ENCODE data around the gene SH3TC1.

Gene SH3TC1

DNA sequence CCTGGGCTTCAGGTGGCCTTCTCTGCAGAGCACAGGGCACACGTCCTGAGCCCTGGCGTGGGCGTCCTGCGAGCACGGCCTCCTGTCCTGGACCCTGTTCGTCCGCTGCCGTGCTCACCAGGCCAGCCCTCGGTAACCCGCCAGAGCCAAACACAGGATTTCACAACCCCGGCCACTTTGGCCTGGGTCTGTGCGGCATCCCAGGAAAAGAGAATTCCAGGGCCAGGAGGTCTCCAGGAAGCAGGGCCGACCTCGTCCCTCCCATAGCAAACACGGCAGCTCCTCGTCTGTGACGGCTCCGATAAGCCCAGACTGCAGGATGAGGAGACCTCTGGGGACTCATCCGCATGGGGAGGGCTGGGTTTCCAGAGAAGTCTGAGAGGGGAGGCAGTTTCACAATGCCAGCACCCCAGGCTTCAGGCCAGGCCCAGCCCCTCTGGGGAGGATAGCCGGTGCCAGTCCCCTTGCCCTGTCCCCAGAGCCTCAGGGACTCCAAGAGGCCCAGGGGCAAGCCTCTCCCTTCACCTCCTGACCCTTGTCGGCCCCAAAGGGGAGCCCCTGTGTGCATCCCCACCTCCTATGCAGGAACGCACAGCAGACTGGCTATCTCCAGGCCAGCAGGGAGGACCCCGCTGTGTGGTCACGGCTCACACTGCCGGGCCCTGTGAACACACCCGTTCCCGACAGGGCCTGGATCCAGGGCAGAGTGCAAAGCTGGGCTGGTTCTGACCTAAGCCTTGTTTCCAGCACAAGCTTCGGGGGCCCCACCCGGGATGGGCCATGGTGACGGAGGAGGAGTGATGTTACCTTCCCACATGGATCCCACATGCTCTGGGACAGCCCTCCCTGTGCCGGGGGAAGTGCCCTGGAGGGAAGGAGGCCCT lies 48.2 kb downstream of the SH3TC1 start:
- no peak for DNase-seq

DNA sequence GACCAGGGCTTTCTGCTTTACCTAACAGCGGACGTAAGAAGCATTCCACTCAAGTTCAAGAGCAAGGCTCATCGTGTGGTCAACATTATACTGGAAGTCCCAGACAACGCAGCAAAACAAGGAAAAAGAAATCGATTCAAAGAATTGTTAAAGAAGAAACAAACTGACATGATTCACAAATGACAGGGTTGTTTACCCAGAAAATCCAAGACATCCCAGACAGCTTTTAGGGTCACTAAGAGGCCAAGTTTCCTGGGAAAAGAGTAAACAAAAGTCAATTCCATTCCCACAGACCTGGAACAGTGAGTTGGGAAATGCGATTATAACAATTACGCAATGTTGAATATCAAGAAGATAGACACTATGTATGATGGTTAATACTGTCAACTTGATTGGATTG lies 49.0 kb downstream of the SH3TC1 start:
- DNase-seq = no peak

DNA sequence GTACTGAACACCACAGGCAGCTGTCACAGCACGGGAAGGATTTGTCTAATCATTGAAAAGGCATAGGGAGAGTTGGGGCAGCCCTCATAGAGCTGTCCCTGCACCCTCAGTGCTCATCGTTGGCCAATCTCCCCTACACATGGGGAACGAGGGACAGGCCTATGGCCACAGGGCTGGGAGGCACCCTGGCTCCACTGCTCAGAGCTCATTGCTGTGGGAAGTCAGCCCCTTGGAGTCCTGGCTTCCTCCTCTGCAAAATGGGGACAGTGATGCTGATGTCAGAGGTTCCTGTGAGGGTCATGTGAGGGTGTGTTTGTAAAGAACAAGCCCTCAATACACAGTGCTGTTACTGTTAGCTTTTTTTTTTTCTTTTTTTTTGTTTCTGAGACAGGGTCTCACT lies 51.1 kb downstream of the SH3TC1 start:
- no peak for DNase-seq

DNA sequence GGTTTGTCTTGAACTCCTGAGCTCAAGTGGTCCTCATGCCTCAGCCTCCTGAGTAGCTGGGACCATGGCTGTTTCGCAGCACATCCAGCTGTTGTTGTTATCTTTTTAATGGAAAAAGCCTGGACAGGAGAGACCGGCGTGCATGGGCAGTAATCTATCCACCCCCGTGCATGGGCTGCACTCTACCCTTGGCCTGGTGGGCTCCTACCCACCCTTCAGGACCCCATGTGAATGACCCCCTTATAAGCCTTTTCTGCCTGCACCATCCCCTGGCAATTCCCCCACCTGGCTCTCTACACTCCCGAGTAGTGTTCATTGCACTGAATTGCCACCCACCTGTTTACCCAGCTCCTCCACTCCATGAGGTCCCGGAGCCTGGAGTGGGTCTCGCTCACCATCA lies 51.5 kb downstream of the SH3TC1 start:
- no peak for DNase-seq

DNA sequence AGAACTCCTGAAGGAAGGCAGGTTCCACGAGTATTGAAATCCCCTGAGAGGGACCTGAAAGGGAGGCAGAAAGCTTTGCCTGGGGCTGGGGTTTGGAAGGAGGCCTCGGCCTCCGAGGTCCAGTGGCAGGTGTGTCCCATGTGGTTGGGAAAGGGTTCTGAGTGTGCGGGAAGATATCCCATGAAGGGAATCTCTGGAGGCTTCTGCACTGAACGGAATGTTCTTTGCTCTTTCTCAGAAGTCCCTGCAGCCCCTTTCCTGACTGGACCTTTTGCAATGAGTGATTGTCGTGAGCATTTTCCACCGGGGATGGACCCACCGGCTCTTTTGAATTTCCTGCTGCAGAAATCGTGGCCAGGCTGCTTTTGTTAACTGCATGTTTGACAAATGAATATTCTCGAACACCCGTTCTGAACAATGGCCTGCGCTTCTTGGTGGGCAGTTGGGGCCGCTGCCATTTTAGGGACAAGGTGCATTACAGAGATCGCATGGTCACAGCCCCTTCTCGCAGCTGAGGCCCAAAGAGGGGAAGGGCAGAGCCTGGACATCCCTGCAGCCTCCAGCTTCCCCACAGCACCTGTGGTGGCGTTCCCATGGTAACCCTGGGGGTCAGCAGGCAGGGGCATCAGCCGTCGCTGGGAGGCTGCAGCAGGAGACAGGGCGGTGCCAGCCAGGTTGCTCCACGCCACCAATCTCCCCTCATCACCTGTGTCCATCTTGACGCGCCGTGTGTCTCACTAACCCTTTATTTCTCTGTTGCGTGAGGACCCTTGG lies 52.2 kb downstream of the SH3TC1 start:
- no peak for DNase-seq

DNA sequence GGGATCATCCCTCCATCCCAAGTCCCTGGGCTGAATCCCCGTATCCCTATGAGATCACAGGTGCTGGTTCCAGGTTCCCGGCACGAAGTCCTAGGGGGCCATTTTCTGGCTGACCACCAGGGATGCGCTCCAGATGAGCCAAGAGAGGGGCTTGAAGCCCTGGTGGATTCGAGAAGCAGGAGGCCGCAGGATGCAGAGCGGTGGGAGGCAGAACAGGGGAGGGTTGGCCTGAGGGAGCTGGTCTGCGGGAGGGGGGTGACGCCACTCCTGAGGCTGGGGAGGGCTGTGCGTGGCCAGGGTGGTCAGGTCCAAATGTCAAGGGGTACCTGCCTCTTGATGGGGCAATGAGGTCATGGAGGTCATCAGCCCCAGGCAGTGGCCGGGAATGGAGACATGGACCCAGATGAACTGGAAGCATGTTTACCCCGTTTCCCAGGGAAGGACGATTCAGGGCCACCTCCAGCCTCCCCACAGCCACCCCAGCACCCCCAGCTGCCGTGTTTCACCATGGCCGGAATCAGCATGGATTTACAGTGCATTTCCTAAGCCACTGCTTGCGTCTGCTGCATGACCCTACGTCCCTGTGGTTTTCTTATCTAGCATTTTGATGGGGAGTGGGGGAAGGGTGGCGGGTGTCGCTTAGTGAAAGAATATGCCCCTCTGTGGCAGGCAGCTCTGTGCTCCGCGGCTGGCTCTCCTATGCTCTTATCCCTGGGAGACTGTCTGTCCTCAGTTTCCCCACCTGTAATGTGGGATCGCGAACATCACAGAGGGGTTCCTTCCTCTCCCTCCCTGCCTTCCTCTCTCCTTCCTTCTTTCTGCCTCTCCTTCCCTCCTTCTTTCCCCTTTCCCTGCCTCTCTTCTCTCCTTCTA lies 53.4 kb downstream of the SH3TC1 start:
- no peak for DNase-seq

DNA sequence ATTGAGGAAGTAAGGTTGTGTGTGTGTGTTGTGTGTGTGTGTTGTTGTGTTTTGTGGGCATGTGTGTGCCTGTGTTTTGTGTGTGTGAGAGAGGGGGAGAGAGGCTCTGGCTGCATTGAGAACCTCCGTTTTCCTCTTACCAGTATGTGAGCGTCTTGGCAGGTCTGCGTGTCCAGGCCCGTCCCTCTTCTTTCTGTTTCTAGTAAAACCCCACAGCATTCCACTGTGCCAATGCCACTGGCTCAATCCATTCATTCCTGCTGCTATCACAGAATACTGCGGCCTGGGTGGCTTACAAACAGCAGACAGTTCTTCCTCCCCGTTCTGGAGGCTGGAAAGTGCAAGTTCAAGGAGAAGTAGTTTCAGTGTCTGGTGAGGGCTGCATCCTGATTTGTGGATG lies 55.0 kb downstream of the SH3TC1 start:
- no peak for DNase-seq

DNA sequence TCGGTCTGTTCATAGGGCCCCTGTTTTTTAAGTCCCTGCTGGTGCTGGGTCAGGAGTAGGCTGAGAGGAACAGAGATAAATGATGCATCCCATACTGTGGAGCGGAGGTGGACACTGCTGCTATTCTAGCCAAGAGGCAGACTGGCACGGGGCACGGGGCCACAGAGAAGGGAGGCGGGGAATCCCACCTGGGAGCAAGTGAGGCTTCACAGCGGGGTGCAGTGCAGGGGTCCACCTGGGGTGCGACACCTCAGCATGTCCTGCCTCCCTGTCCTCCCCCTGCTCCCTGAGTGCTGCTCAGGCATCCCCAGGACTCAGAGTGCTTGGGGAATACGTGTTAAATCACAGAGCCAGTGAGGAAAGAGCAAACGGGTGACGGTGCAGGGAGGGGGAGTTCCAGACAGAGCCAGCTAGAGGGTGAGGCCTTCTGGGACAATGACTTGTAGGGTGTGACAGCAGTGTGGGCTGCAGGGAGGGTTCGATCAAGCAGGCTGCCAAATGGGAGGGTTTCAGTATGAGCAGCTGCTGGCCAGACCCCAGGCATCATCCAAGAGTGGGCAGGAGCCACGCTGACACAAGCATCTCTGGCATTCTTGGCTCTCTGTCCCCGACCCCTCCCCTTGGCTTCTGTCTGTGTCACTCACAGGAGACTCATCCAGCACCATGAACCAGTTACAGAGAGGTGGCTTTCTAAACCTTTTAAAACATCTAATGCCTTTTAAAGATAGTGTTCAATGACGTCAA lies 56.8 kb downstream of the SH3TC1 start:
- DNase-seq = no peak

DNA sequence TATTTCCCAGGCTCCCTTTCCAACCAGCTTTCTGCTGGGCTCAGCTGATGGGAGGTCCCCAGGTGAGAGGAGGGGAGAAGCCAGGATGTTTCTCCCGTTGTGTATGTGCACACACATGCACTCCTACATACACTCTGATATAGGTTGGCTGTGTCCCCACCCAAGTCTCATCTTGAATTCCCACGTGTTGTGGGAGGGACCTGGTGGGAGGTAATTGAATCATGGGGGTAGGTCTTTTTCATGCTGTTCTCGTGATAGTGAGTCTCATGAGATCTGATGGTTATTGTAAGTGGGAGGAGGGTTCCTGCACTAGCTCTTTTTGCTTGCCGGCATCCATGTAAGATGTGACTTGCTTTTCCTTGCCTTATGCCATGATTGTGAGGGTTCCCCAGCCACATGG lies 58.8 kb downstream of the SH3TC1 start:
- no peak for DNase-seq

DNA sequence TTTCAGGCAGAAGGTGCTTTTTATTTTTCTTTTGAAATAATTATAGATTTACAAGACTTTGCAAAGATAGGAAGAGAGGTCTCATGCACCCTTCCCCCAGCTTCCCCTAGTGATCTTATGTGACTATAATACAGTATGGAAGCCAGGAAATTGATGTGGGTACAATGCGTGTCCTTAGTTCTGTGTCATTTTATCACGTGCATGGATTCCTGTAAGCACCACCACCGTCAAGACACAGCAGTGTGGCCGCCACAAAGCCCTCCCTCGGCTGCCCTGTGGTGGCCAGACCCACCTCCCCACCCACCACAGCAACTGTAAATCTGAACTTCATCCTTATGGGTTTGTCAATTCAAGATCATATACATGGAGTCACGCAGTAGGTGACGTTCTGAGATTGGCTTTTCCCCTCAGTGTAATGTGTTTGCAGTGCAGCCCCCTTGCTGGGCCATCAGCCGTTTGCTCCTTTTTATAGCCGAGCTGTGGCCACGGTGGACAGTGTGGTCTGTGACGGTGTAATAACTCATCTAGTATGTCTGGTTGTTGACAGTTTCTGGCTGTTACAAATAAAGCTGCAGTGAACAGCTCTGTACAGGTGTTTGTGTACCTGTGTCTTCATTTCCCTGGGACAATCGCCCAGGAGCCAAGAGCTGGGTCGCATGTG lies 59.6 kb downstream of the SH3TC1 start:
- no peak for DNase-seq

DNA sequence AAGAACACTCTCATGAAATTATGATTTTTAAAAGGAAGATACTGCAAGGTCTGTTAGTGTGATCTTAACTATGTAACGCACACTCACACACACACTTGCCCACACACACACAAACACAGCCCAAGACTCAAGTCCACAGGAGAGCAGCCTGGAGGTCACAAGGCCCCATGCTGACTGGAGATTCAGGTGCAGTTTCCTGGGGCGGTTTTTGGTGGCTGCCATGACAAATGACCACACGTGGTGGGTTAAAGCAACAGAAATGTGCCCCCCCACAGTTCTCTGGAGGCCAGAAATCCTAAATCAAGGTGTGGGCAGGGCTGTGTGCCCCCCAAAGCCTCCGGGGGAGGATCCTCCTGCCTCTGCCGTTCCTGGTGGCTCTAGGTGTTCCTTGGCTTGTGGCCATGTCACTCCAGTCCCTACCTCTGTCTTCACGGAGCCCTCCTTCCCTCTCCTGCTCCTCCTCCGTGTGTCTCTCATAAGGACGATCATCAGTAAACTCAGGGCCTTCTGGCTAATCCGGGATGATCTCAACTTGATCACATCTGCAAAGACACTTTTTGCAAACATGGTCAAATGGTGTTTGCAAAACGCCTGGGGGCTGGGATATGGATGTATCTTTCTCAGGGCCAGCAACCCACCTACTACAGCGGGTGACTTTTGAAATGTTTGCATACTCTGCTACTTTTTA lies 60.8 kb downstream of the SH3TC1 start:
- DNase-seq = no peak

DNA sequence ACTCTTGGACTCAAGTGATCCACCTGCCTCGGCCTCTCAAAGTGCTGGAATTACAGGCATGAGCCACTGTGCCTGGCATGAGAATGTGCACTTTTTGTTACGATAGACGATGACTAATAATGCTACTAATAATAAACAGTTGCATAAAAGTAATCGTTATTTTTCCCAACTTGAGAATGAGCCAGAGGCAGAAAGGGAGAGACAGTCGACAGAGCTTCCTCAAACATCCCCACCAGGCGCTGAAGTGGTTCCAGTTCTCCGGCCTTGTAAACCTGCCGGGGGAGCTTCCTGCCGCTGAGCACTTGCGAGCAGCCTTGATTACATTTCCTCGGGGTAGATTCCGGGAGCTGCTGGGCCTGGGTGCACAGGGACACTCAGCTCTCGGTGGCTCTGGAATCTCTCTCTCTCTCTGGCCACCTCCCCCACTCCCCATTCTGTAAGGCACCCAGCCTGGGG lies 61.6 kb downstream of the SH3TC1 start:
- DNase-seq = no peak

DNA sequence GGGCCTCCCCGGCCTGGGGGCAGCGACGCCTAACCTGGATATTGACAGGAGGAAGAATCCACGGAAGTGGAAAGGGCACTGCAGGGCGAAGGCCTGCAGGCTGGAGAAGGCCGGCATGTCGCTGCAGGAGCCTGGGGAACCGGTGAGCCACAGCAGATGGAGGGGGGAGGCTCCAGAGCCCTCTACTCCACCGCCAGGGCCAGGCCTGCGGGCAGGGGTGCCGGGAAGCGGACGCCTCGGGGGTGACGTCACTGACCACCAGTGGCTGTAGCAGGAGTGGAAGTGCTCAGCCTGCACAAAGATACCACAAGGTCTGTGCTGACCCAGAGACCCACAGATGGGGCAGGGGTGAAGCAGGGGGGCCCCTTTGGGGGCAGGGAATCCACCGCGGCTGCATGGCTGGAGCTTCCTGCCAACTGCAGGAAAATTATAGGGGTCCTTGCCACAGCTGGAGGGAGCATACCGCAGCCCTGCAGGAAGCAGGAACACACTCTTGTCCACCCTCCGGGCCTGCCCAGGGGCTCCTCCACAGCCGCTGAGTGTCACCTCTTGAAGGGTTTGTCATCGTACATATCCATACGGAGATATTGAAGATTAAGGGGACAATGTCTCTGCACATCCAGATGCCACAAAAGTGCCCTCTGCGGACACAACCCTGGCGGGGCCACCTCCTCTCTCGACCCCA lies 62.9 kb downstream of the SH3TC1 start:
- no peak for DNase-seq

DNA sequence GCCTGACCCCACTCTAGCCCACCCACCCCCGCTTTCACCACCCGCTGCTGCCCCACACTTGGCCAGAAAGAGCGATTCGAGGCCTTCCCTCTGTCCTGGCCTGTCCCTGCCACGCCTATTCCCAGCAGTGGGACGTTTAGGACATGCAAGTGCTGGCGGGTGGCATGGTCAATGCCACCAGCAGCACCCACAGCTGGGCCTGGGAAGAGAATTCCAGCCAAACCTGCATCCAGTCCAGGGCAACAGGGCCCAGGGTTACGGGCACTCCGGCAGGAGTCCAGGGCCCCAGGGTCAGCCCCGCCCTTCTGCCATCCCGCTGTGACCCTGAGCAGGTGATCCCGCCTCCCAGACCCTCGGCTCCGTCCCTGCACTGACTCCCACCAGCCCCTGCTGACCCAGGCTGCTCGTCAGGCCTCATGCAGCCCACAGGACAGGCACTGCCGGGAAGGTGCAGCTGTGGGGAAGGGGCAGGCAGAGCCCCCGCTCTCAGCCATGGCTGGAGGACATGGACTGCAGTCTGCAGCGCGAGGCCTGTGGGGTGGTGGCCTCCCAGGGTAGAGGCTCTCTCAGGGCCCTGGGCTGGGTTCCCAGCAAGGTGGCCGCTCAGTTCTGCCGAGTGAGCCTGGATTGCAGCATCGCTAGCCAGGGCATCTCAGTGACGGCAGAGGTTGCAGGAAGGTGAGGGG lies 63.7 kb downstream of the SH3TC1 start:
- DNase-seq = no peak

DNA sequence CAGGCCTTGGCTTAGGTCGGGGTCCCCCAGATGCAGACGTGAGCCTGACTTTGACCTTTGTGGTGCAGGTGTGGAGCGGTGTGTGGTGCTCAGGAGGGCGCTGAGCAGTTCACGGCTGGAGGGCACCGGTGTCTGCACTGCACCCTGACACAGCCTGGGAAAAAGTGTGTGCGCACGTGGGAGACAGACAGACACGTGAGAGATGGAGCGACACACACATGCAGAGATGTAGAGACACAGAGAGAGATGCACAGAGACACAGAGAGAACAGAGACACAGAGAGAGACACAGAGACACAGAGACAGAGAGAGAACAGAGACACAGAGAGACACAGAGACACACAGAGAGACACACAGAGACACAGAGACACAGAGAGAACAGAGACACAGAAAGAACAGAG lies 64.3 kb downstream of the SH3TC1 start:
- DNase-seq = no peak

DNA sequence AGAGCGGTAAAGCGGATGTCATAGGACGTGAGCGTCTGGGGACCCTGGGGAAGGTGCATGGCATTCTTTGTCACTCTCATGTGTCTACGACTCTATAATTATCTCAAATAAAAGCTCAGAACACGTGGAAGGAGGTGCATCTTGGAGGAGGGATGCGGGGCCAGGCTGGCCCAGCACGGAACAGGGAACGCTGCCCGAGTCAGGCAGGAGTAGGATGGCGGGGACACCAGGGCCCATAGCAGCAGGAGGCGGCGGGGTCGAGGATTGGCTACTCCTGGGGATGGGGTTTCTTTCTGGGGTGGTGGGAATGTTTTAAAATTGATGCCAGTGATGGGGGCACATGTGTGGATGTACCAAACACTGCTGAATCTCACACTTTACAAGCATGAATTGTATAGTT lies 65.0 kb downstream of the SH3TC1 start:
- DNase-seq = no peak

DNA sequence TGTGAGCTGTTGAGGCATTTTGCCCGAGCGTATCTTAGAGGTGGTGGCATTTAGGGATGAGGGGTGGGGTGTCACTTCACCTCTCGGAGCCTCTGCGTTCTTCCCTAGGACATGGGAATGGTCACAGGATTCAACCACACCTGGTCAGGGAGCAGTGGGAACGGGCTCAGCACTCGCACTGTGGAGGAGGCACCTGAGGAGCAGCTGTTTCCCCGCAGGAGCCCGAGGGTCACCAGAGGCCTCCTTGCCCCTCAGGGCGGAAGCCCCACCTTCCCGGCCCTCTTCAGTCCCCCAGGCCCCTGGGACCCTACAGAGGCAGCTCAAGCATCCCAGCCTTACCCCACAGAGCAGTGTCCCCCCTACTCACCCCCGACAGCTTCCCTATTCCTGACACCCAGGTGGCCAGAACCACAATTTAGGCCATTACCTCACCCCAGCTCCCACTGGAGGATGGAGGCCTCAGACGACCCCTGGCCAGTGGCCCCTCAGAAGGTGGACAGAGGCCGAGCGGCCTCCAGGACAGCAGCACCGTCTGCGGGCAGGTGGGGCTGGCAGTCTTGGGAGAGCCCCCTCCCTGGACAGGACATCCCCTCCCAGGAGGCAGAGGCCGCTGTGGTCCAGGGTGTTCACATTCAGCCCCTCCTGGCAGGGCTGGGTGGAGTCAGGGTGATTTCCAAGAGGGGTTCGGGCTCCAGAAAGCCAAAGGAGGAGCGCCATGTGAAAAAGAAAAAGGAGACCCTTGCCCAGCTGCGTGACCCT lies 66.3 kb downstream of the SH3TC1 start:
- DNase-seq = no peak

DNA sequence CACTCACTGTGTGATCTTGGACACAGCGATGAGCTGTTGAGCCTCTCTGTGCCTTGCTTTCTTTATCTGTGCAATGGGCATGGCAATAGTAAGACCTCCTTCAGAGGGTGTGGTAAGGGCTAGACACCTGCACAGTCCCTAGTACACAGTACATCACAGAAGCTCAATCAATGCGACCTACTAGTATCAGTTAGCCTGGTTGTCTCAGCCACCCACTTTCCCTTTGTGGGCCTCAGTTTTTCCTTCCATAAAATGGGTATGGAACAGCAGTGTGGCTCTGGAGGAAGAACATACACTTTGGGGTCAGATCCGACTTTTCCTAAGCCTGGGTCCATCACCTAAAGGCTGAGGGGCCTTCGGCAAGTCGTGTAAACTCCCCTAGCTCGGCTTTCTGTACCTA lies 67.0 kb downstream of the SH3TC1 start:
- no peak for DNase-seq

DNA sequence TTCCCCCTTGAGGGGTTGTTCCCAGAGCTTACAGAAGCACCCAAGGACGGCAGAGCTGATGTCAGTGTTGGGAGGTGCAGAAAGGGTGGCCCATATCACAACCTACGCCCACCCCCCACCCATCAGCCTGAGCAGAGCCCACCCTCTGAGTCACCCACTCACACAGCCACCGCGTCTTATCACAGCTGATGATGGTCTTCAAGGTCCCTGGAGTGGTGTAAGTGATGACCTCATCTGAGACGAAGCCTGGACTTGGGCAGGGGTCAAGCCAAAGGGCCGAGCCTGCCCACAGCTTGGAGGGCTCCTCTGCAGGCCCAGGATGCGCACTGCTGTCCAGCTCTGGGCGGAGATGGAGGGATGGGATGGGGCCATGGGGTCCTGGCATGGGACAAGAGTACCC lies 67.4 kb downstream of the SH3TC1 start:
- no peak for DNase-seq

Data from activated CD4-positive, alpha-beta T cell treated with anti-CD3 and anti-CD28 coated beads, Interleukin-2, amount 50 U/mL, for 48 hours (primary cell).